ENCODE results near the gene FRS2. TPM values are rescaled to one million over a fixed set of nuclear protein-coding genes. Genes with fewer than 3 reads are reported as not detected.

The FRS2 gene
- total and polyA plus RNA-seq, 4 experiments from 2014 or later = 8.6 to 22.2 (median 15.3) TPM

- Mint-ChIP-seq H3K9me3 (no peaks in the 10 kb centered on the region), H3K4me3 (peak overlapping the region in 1 of 8 donors; percentile 4)
Observed at GRCh38 chr12:69474456-69474855, 4.3 kb downstream of the FRS2 start.

GRCh38 chr12:69475237-69475975 lies 5.2 kb downstream of the FRS2 start:
- intact Hi-C loops (cut with micrococcal nuclease) = loop anchor here (10.0 kb wide), 1 partner anchor 141 kb away; no protein-coding TSS in a partner anchor
- peaks cover 6 to 7% of the 10 kb centered on the region in 2 donors for H3K36me3 Mint-ChIP-seq

More at GRCh38 chr12:69474456-69474855, 4.3 kb downstream of the FRS2 start:
- H3K27ac ChIP-seq (ENCODE audit: low read depth, low read length) = no peak overlapping the region
- intact Hi-C loops (cut with micrococcal nuclease) = loop anchor here (5.0 to 10.0 kb wide), 2 partner anchors 140 to 263 kb away; partner anchors contain the start of gene RAB3IP
- no peaks in the 10 kb centered on the region for H3K9me3 ChIP-seq (ENCODE audit: control insufficient read depth in 1 of 2, low read length in 2 of 2)
- peaks cover 52% of the 10 kb centered on the region for H3K4me1 ChIP-seq (ENCODE audit: insufficient read depth, low read length)
- H3K27me3 Mint-ChIP-seq = no peaks in the 10 kb centered on the region
- no peaks in the 10 kb centered on the region for H3K36me3 ChIP-seq (ENCODE audit: insufficient read depth, low read length)
- H3K4me3 ChIP-seq (ENCODE audit: low read length in 2 of 2) = no peak overlapping the region
- peaks cover 0 to 9% of the 10 kb centered on the region in 2 donors for H3K36me3 Mint-ChIP-seq
- ChIA-PET CTCF (ENCODE audit: partially characterized antibody) (no interaction called here), POLR2A (ENCODE audit: partially characterized antibody) (interaction anchor here (1.0 kb wide), 1 partner anchor 144 kb away, joined by 3 read pairs; no protein-coding TSS in a partner anchor)
- no peak overlapping the region for H3K27ac Mint-ChIP-seq
- peaks cover 45 to 74% (median 58%) of the 10 kb centered on the region in 4 donors for H3K4me1 Mint-ChIP-seq
- no peaks in the 10 kb centered on the region for H3K27me3 ChIP-seq (ENCODE audit: insufficient read depth, low read length)
- no peak for DNase-seq

GRCh38 chr12:69476276-69477017 lies 6.3 kb downstream of the FRS2 start:
- POLR2A ChIA-PET (ENCODE audit: partially characterized antibody) = no interaction called here
- H3K27me3 Mint-ChIP-seq = no peaks in the 10 kb centered on the region
- peak overlapping the region in 1 of 8 donors; percentile 6 for H3K4me3 Mint-ChIP-seq
- Histone ChIP-seq H3K9me3 (ENCODE audit: control insufficient read depth in 1 of 2, low read length in 2 of 2) (no peaks in the 10 kb centered on the region), H3K4me3 (ENCODE audit: low read length in 2 of 2) (no peak overlapping the region), H3K27ac (ENCODE audit: low read depth, low read length) (no peak overlapping the region), H3K4me1 (ENCODE audit: insufficient read depth, low read length) (peaks cover 44% of the 10 kb centered on the region), H3K27me3 (ENCODE audit: insufficient read depth, low read length) (no peaks in the 10 kb centered on the region), H3K36me3 (ENCODE audit: insufficient read depth, low read length) (no peaks in the 10 kb centered on the region)
- H3K36me3 Mint-ChIP-seq = peaks cover 3 to 6% of the 10 kb centered on the region in 2 donors
- H3K9me3 Mint-ChIP-seq = no peaks in the 10 kb centered on the region
- H3K27ac Mint-ChIP-seq = no peak overlapping the region
- DNase-seq = no peak
- intact Hi-C loops (cut with micrococcal nuclease) = loop anchor here (10.0 kb wide), 1 partner anchor 142 kb away; no protein-coding TSS in a partner anchor
- CTCF ChIA-PET (ENCODE audit: partially characterized antibody) = interaction anchor here (1.4 kb wide), 1 partner anchor 95 kb away, joined by 3 read pairs; no protein-coding TSS in a partner anchor
- peaks cover 43 to 69% (median 57%) of the 10 kb centered on the region in 4 donors for H3K4me1 Mint-ChIP-seq

More at GRCh38 chr12:69475237-69475975, 5.2 kb downstream of the FRS2 start:
- Mint-ChIP-seq H3K4me1 (peaks cover 47 to 75% (median 62%) of the 10 kb centered on the region in 4 donors), H3K27ac (peak overlapping the region in 1 of 7 donors; percentile 49), H3K27me3 (no peaks in the 10 kb centered on the region), H3K4me3 (peak overlapping the region in 1 of 8 donors; percentile 43), H3K9me3 (no peaks in the 10 kb centered on the region)
- Histone ChIP-seq H3K27me3 (ENCODE audit: insufficient read depth, low read length) (no peaks in the 10 kb centered on the region), H3K27ac (ENCODE audit: low read depth, low read length) (no peak overlapping the region), H3K9me3 (ENCODE audit: control insufficient read depth in 1 of 2, low read length in 2 of 2) (no peaks in the 10 kb centered on the region), H3K36me3 (ENCODE audit: insufficient read depth, low read length) (no peaks in the 10 kb centered on the region), H3K4me3 (ENCODE audit: low read length in 2 of 2) (peak overlapping the region in 1 of 2 donors; percentile 7), H3K4me1 (ENCODE audit: insufficient read depth, low read length) (peaks cover 48% of the 10 kb centered on the region)
- POLR2A ChIA-PET (ENCODE audit: partially characterized antibody) = no interaction called here
- CTCF ChIA-PET (ENCODE audit: partially characterized antibody) = interaction anchor here (0.6 to 1.4 kb wide), 2 partner anchors 96 to 1000 kb away, joined by 3 read pairs; no protein-coding TSS in a partner anchor
- no peak for DNase-seq

- H3K4me1 Mint-ChIP-seq = peaks cover 34 to 60% (median 51%) of the 10 kb centered on the region in 4 donors
- peak overlapping the region in 1 of 8 donors; percentile 33 for H3K4me3 Mint-ChIP-seq
- peaks cover 8 to 11% of the 10 kb centered on the region in 2 donors for H3K36me3 Mint-ChIP-seq
- no peaks in the 10 kb centered on the region for H3K9me3 ChIP-seq (ENCODE audit: control insufficient read depth in 1 of 2, low read length in 2 of 2)
- intact Hi-C loops (cut with micrococcal nuclease) = loop anchor here (10.0 kb wide), 1 partner anchor 145 kb away; no protein-coding TSS in a partner anchor
- no peaks in the 10 kb centered on the region for H3K27me3 ChIP-seq (ENCODE audit: insufficient read depth, low read length)
- ChIA-PET POLR2A (ENCODE audit: partially characterized antibody) (no interaction called here), CTCF (ENCODE audit: partially characterized antibody) (no interaction called here)
- no peaks in the 10 kb centered on the region for H3K36me3 ChIP-seq (ENCODE audit: insufficient read depth, low read length)
- H3K27ac Mint-ChIP-seq = no peak overlapping the region
- H3K4me1 ChIP-seq (ENCODE audit: insufficient read depth, low read length) = peaks cover 28% of the 10 kb centered on the region
- no peaks in the 10 kb centered on the region for H3K27me3 Mint-ChIP-seq
- DNase-seq = no peak
- H3K9me3 Mint-ChIP-seq = no peaks in the 10 kb centered on the region
- H3K27ac ChIP-seq (ENCODE audit: low read depth, low read length) = no peak overlapping the region
- H3K4me3 ChIP-seq (ENCODE audit: low read length in 2 of 2) = no peak overlapping the region
Observed at GRCh38 chr12:69479675-69480074, 9.5 kb downstream of the FRS2 start.

- H3K27me3 Mint-ChIP-seq = no peaks in the 10 kb centered on the region
- CTCF ChIA-PET (ENCODE audit: partially characterized antibody) = no interaction called here
- peaks cover 9 to 14% of the 10 kb centered on the region in 2 donors for H3K36me3 Mint-ChIP-seq
- peak overlapping the region in 1 of 8 donors; percentile 15 for H3K4me3 Mint-ChIP-seq
- H3K9me3 ChIP-seq (ENCODE audit: control insufficient read depth in 1 of 2, low read length in 2 of 2) = no peaks in the 10 kb centered on the region
- no peak overlapping the region for H3K27ac ChIP-seq (ENCODE audit: low read depth, low read length)
- H3K36me3 ChIP-seq (ENCODE audit: insufficient read depth, low read length) = no peaks in the 10 kb centered on the region
- POLR2A ChIA-PET (ENCODE audit: partially characterized antibody) = no interaction called here
- no peak for DNase-seq
- H3K27ac Mint-ChIP-seq = no peak overlapping the region
- peaks cover 31 to 53% (median 44%) of the 10 kb centered on the region in 4 donors for H3K4me1 Mint-ChIP-seq
- H3K9me3 Mint-ChIP-seq = no peaks in the 10 kb centered on the region
- no peak overlapping the region for H3K4me3 ChIP-seq (ENCODE audit: low read length in 2 of 2)
- intact Hi-C loops (cut with micrococcal nuclease) = no loop called here
- H3K4me1 ChIP-seq (ENCODE audit: insufficient read depth, low read length) = peaks cover 23% of the 10 kb centered on the region
- H3K27me3 ChIP-seq (ENCODE audit: insufficient read depth, low read length) = no peaks in the 10 kb centered on the region
Observed at GRCh38 chr12:69480698-69481097, 10.5 kb downstream of the FRS2 start.

DNA sequence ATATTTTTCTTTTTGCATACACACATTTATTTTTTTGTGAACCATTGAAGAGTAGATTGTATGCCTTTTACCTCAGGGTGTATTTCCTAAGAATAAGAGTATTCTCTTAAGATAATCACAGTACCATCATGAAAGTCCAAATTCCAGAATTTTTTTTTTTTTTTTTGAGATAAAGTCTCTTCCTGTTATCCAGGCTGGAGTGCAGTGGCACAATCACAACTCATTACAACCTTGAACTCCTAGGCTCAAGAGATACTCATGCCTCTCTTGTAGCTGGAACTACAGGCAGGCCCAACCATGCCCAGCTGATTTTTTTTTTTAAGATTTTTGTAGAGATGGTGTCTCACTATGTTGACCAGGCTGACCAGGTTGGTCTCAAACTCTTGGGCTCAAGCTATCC lies 10.9 kb downstream of the FRS2 start:
- peaks cover 18% of the 10 kb centered on the region for H3K4me1 ChIP-seq (ENCODE audit: insufficient read depth, low read length)
- Mint-ChIP-seq H3K27me3 (no peaks in the 10 kb centered on the region), H3K9me3 (peaks cover 0 to under 1% (median 0%) of the 10 kb centered on the region in 8 donors), H3K4me3 (no peak overlapping the region), H3K4me1 (peaks cover 27 to 51% (median 40%) of the 10 kb centered on the region in 4 donors), H3K36me3 (peaks cover 8 to 14% of the 10 kb centered on the region in 2 donors), H3K27ac (no peak overlapping the region)
- DNase-seq = no peak
- H3K27ac ChIP-seq (ENCODE audit: low read depth, low read length) = no peak overlapping the region
- no peaks in the 10 kb centered on the region for H3K36me3 ChIP-seq (ENCODE audit: insufficient read depth, low read length)
- ChIA-PET CTCF (ENCODE audit: partially characterized antibody) (no interaction called here), POLR2A (ENCODE audit: partially characterized antibody) (no interaction called here)
- no peaks in the 10 kb centered on the region for H3K27me3 ChIP-seq (ENCODE audit: insufficient read depth, low read length)
- no peaks in the 10 kb centered on the region for H3K9me3 ChIP-seq (ENCODE audit: control insufficient read depth in 1 of 2, low read length in 2 of 2)
- intact Hi-C loops (cut with micrococcal nuclease) = no loop called here
- H3K4me3 ChIP-seq (ENCODE audit: low read length in 2 of 2) = no peak overlapping the region

DNA sequence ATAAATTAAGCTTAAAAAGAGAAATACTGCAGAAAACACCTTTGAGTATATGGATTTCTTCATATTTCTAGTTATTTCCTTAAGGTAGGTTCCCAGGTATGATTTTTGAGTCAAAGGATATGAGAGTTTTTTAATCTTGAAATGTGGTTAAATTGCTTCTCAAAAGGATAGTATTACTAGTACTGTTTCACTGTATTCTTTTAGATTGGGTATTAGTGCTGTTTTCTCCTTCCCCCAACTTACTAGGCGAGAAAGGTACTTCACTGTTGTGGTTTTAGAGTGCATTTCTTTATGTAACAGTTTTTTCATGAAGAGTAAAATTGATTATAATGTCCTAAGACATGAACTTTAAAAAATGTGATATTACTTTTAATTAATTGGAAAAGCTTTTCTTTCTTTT lies 13.5 kb downstream of the FRS2 start:
- CTCF ChIA-PET (ENCODE audit: partially characterized antibody) = interaction anchor here (0.6 kb wide), 1 partner anchor 869 kb away, joined by 3 read pairs; no protein-coding TSS in a partner anchor

More for the DNA sequence above, 13.5 kb downstream of the FRS2 start:
- peaks cover 15% of the 10 kb centered on the region for H3K4me1 ChIP-seq (ENCODE audit: insufficient read depth, low read length)
- H3K9me3 ChIP-seq (ENCODE audit: control insufficient read depth in 1 of 2, low read length in 2 of 2) = no peaks in the 10 kb centered on the region
- POLR2A ChIA-PET (ENCODE audit: partially characterized antibody) = no interaction called here
- H3K27me3 Mint-ChIP-seq = no peaks in the 10 kb centered on the region
- peaks cover 25 to 33% of the 10 kb centered on the region in 2 donors for H3K36me3 Mint-ChIP-seq
- H3K4me3 ChIP-seq (ENCODE audit: low read length in 2 of 2) = no peak overlapping the region
- peaks cover 29 to 63% (median 50%) of the 10 kb centered on the region in 4 donors for H3K4me1 Mint-ChIP-seq
- H3K4me3 Mint-ChIP-seq = no peak overlapping the region
- DNase-seq = no peak
- no peak overlapping the region for H3K27ac ChIP-seq (ENCODE audit: low read depth, low read length)
- no peaks in the 10 kb centered on the region for H3K27me3 ChIP-seq (ENCODE audit: insufficient read depth, low read length)
- no peaks in the 10 kb centered on the region for H3K36me3 ChIP-seq (ENCODE audit: insufficient read depth, low read length)
- H3K27ac Mint-ChIP-seq = no peak overlapping the region
- peaks cover 0 to 15% (median under 1%) of the 10 kb centered on the region in 8 donors for H3K9me3 Mint-ChIP-seq
- intact Hi-C loops (cut with micrococcal nuclease) = no loop called here
